ENCODE measurements around the gene COX6B1.

Gene COX6B1

GRCh38 chr19:35696835-35697234 is 48.7 kb downstream of the COX6B1 start:
- Histone ChIP-seq H3K9me3 (ENCODE audit: control insufficient read depth, insufficient read depth, low read depth, low read length) (no peaks in the 10 kb centered on the region; the same call in 1 of the 2 replicates), H3K27ac (ENCODE audit: extremely low read depth, low read depth, low read length) (no peak overlapping the region), H3K4me1 (ENCODE audit: control insufficient read depth, insufficient read depth, low read length) (no peaks in the 10 kb centered on the region; the same call in 1 of the 2 replicates), H3K36me3 (ENCODE audit: control insufficient read depth in 2 of 2, insufficient read depth in 1 of 2, low read length in 2 of 2) (no peaks in the 10 kb centered on the region), H3K4me3 (ENCODE audit: low read depth, low read length) (no peak overlapping the region)
- POLR2A ChIA-PET: interaction anchor here (0.7 to 2.4 kb wide), 3 partner anchors 15 to 234 kb away, joined by 3 to 6 read pairs (median 4); no protein-coding TSS in a partner anchor
- TF ChIP-seq MYNN (tag by site-specific recombination; IDR thresholded peaks at IDR 0.05; ENCODE audit: borderline replicate concordance) (no peak), GLI2 (tag by site-specific recombination; IDR thresholded peaks at IDR 0.05; ENCODE audit: borderline replicate concordance, low read depth) (no peak), ZNF510 (tag by site-specific recombination; IDR thresholded peaks at IDR 0.05; ENCODE audit: insufficient replicate concordance) (no peak), ZNF274 (IDR thresholded peaks at IDR 0.05; ENCODE audit: low read length) (no peak), ZNF274 (tag by site-specific recombination; IDR thresholded peaks at IDR 0.05; ENCODE audit: borderline replicate concordance) (no peak), ZBTB8A (tag by site-specific recombination; IDR thresholded peaks at IDR 0.05) (no peak), ZNF521 (tag by site-specific recombination; IDR thresholded peaks at IDR 0.05) (no peak), GLIS2 (tag by site-specific recombination; IDR thresholded peaks at IDR 0.05) (no peak), ZNF473 (tag by site-specific recombination; IDR thresholded peaks at IDR 0.05) (no peak), KLF10 (tag by site-specific recombination; IDR thresholded peaks at IDR 0.05) (no peak), ZNF175 (tag by site-specific recombination; IDR thresholded peaks at IDR 0.05) (no peak), KLF8 (tag by site-specific recombination; IDR thresholded peaks at IDR 0.05) (no peak), ZNF514 (tag by site-specific recombination; IDR thresholded peaks at IDR 0.05) (no peak), GLI4 (tag by site-specific recombination; IDR thresholded peaks at IDR 0.05) (no peak), MEIS1 (CRISPR knock-in tag; IDR thresholded peaks at IDR 0.05; ENCODE audit: borderline replicate concordance) (no peak), ZNF292 (tag by site-specific recombination; IDR thresholded peaks at IDR 0.05; ENCODE audit: borderline replicate concordance, low read depth) (no peak), ZSCAN30 (tag by site-specific recombination; IDR thresholded peaks at IDR 0.05) (no peak)
- TF ChIP-seq, protein P1, sequence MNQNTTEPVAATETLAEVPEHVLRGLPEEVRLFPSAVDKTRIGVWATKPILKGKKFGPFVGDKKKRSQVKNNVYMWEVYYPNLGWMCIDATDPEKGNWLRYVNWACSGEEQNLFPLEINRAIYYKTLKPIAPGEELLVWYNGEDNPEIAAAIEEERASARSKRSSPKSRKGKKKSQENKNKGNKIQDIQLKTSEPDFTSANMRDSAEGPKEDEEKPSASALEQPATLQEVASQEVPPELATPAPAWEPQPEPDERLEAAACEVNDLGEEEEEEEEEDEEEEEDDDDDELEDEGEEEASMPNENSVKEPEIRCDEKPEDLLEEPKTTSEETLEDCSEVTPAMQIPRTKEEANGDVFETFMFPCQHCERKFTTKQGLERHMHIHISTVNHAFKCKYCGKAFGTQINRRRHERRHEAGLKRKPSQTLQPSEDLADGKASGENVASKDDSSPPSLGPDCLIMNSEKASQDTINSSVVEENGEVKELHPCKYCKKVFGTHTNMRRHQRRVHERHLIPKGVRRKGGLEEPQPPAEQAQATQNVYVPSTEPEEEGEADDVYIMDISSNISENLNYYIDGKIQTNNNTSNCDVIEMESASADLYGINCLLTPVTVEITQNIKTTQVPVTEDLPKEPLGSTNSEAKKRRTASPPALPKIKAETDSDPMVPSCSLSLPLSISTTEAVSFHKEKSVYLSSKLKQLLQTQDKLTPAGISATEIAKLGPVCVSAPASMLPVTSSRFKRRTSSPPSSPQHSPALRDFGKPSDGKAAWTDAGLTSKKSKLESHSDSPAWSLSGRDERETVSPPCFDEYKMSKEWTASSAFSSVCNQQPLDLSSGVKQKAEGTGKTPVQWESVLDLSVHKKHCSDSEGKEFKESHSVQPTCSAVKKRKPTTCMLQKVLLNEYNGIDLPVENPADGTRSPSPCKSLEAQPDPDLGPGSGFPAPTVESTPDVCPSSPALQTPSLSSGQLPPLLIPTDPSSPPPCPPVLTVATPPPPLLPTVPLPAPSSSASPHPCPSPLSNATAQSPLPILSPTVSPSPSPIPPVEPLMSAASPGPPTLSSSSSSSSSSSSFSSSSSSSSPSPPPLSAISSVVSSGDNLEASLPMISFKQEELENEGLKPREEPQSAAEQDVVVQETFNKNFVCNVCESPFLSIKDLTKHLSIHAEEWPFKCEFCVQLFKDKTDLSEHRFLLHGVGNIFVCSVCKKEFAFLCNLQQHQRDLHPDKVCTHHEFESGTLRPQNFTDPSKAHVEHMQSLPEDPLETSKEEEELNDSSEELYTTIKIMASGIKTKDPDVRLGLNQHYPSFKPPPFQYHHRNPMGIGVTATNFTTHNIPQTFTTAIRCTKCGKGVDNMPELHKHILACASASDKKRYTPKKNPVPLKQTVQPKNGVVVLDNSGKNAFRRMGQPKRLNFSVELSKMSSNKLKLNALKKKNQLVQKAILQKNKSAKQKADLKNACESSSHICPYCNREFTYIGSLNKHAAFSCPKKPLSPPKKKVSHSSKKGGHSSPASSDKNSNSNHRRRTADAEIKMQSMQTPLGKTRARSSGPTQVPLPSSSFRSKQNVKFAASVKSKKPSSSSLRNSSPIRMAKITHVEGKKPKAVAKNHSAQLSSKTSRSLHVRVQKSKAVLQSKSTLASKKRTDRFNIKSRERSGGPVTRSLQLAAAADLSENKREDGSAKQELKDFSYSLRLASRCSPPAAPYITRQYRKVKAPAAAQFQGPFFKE (tag by site-specific recombination; IDR thresholded peaks at IDR 0.05; ENCODE audit: borderline replicate concordance): no peak
- TF ChIP-seq, protein P2, sequence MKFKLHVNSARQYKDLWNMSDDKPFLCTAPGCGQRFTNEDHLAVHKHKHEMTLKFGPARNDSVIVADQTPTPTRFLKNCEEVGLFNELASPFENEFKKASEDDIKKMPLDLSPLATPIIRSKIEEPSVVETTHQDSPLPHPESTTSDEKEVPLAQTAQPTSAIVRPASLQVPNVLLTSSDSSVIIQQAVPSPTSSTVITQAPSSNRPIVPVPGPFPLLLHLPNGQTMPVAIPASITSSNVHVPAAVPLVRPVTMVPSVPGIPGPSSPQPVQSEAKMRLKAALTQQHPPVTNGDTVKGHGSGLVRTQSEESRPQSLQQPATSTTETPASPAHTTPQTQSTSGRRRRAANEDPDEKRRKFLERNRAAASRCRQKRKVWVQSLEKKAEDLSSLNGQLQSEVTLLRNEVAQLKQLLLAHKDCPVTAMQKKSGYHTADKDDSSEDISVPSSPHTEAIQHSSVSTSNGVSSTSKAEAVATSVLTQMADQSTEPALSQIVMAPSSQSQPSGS (tag by site-specific recombination; IDR thresholded peaks at IDR 0.05; ENCODE audit: low read depth): no peak
- TF ChIP-seq, protein P3, sequence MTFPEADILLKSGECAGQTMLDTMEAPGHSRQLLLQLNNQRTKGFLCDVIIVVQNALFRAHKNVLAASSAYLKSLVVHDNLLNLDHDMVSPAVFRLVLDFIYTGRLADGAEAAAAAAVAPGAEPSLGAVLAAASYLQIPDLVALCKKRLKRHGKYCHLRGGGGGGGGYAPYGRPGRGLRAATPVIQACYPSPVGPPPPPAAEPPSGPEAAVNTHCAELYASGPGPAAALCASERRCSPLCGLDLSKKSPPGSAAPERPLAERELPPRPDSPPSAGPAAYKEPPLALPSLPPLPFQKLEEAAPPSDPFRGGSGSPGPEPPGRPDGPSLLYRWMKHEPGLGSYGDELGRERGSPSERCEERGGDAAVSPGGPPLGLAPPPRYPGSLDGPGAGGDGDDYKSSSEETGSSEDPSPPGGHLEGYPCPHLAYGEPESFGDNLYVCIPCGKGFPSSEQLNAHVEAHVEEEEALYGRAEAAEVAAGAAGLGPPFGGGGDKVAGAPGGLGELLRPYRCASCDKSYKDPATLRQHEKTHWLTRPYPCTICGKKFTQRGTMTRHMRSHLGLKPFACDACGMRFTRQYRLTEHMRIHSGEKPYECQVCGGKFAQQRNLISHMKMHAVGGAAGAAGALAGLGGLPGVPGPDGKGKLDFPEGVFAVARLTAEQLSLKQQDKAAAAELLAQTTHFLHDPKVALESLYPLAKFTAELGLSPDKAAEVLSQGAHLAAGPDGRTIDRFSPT (tag by site-specific recombination; IDR thresholded peaks at IDR 0.05): no peak
- TF ChIP-seq, protein P4, sequence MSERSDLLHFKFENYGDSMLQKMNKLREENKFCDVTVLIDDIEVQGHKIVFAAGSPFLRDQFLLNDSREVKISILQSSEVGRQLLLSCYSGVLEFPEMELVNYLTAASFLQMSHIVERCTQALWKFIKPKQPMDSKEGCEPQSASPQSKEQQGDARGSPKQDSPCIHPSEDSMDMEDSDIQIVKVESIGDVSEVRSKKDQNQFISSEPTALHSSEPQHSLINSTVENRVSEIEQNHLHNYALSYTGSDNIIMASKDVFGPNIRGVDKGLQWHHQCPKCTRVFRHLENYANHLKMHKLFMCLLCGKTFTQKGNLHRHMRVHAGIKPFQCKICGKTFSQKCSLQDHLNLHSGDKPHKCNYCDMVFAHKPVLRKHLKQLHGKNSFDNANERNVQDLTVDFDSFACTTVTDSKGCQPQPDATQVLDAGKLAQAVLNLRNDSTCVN (tag by site-specific recombination; optimal IDR thresholded peaks at IDR 0.05): no peak
- CTCF ChIA-PET: interaction anchor here (0.5 to 10.4 kb wide), 11 partner anchors 9 to 379 kb away, joined by 3 to 119 read pairs (median 3); partner anchors contain the start of genes LIN37, PSENEN and U2AF1L4

Measured in HEK293 (cell line).